OCI-LY1 (cell line): ENCODE measurements around the gene TCF4.

ENCODE experiments used
- H2AFZ ChIP-seq: fragments of 200-600 bp; sonication (generic), shearing (Covaris generic); 2 replicates; pipeline ENCODE4 v1.6.0; 2014; ENCODE audit warnings: antibody characterized with exemption, mild to moderate bottlenecking, low read length
- H3F3A ChIP-seq: fragments of 200-600 bp; sonication (generic), shearing (Covaris generic); 2 replicates; pipeline ENCODE4 v1.6.0; 2014; ENCODE audit warnings: mild to moderate bottlenecking, antibody characterized with exemption, low read length, moderate library complexity; ENCODE audit not compliant: insufficient read depth
- H3K27ac ChIP-seq: fragments of 200-600 bp; sonication (generic); 2 replicates; pipeline ENCODE4 v1.5.1; 2014; ENCODE audit warnings: low read length, mixed run types, mild to moderate bottlenecking, low read depth; ENCODE audit not compliant: poor library complexity, severe bottlenecking
- H3K27me3 ChIP-seq: fragments of 200-600 bp; sonication (generic); 2 replicates; pipeline ENCODE4 v1.6.0; 2014; ENCODE audit warnings: antibody characterized with exemption, mild to moderate bottlenecking, low read length, moderate library complexity; ENCODE audit not compliant: insufficient read depth
- H3K36me3 ChIP-seq: fragments of 200-600 bp; sonication (generic); 2 replicates; pipeline ENCODE4 v1.6.1; 2014; ENCODE audit warnings: mild to moderate bottlenecking, antibody characterized with exemption, low read length, moderate library complexity, mixed read lengths; ENCODE audit not compliant: insufficient read depth
- H3K4me1 ChIP-seq: fragments of 200-600 bp; sonication (generic); 2 replicates; pipeline ENCODE4 v1.5.1; 2014; ENCODE audit warnings: mild to moderate bottlenecking, low read length, moderate library complexity; ENCODE audit not compliant: insufficient read depth, severe bottlenecking
- H3K4me2 ChIP-seq: fragments of 200-600 bp; sonication (generic), shearing (Covaris generic); 2 replicates; pipeline ENCODE4 v1.6.1; 2014; ENCODE audit warnings: low read length
- H3K4me3 ChIP-seq: fragments of 200-600 bp; sonication (generic); 2 replicates; pipeline ENCODE4 v1.5.1; 2014; ENCODE audit warnings: low read length, low read depth, mild to moderate bottlenecking, mixed read lengths; ENCODE audit not compliant: poor library complexity, severe bottlenecking
- H3K79me2 ChIP-seq: fragments of 200-600 bp; shearing (Covaris generic); 2 replicates; pipeline ENCODE4 v1.6.1; 2016; ENCODE audit warnings: mixed run types, low read length, mixed read lengths; ENCODE audit not compliant: insufficient read depth
- H3K9ac ChIP-seq: fragments of 200-600 bp; sonication (generic), shearing (Covaris generic); 2 replicates; pipeline ENCODE4 v1.6.1; 2014; ENCODE audit warnings: mild to moderate bottlenecking, low read length, mixed read lengths
- H3K9me2 ChIP-seq: fragments of 200-600 bp; sonication (generic), shearing (Covaris generic); 2 replicates; pipeline ENCODE4 v1.6.1; 2014; ENCODE audit warnings: low read depth, mild to moderate bottlenecking, low read length, mixed read lengths
- H3K9me3 ChIP-seq: fragments of 200-600 bp; shearing (Covaris generic); 2 replicates; pipeline ENCODE4 v1.6.1; 2014; ENCODE audit warnings: low read length, mixed read lengths
- H4K20me1 ChIP-seq: fragments of 200-600 bp; sonication (generic), shearing (Covaris generic); 2 replicates; pipeline ENCODE4 v1.6.0; 2016; ENCODE audit warnings: mild to moderate bottlenecking, low read length; ENCODE audit not compliant: insufficient read depth
- CTCF ChIP-seq: fragments of 200-600 bp; sonication (generic), shearing (Covaris generic); IDR thresholded peaks from 2 replicates; pipeline ENCODE4 v1.5.1; 2017; ENCODE audit warnings: mild to moderate bottlenecking, antibody characterized with exemption, low read length, moderate library complexity, mixed read lengths
- EZH2 ChIP-seq: fragments of 200-600 bp; sonication (generic), shearing (Covaris generic); IDR thresholded peaks from 2 replicates; pipeline ENCODE4 v1.8.0; 2017; ENCODE audit warnings: borderline replicate concordance, mixed run types, mild to moderate bottlenecking, antibody characterized with exemption, low read length, moderate library complexity, mixed read lengths

TCF4 gene

DNA sequence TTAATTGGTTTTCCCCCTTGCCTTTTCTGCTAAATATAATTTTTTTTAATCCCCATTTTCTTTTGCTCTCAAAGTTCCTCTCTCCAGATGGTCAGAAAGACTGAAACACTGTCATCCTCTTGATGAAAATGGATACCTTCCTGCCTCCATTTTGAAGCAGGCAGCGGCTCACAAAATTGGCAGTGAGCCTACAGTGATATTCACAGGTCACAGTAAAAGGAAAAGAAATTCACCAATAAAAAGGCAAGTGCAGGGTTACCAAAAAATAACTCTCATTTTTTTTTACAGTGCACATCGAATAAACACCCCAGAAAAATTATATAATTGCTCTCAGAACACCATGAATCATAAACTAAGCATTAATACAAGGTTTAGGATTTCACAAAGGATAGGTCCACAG is 307.5 kb downstream of the TCF4 start:
- Histone ChIP-seq H3K9ac (no peak overlapping the region), H3K4me2 (no peak overlapping the region), H3K36me3 (peaks cover 35% of the 10 kb centered on the region), H3K4me3 (no peak overlapping the region), H3K79me2 (peaks cover 27% of the 10 kb centered on the region), H3K27ac (no peak overlapping the region), H4K20me1 (no peaks in the 10 kb centered on the region), H3K9me3 (no peaks in the 10 kb centered on the region), H3F3A (no peaks in the 10 kb centered on the region), H3K27me3 (no peaks in the 10 kb centered on the region), H3K9me2 (no peaks in the 10 kb centered on the region), H3K4me1 (no peaks in the 10 kb centered on the region), H2AFZ (no peak overlapping the region)
- no peak for TF ChIP-seq EZH2
- no peak for TF ChIP-seq CTCF

DNA sequence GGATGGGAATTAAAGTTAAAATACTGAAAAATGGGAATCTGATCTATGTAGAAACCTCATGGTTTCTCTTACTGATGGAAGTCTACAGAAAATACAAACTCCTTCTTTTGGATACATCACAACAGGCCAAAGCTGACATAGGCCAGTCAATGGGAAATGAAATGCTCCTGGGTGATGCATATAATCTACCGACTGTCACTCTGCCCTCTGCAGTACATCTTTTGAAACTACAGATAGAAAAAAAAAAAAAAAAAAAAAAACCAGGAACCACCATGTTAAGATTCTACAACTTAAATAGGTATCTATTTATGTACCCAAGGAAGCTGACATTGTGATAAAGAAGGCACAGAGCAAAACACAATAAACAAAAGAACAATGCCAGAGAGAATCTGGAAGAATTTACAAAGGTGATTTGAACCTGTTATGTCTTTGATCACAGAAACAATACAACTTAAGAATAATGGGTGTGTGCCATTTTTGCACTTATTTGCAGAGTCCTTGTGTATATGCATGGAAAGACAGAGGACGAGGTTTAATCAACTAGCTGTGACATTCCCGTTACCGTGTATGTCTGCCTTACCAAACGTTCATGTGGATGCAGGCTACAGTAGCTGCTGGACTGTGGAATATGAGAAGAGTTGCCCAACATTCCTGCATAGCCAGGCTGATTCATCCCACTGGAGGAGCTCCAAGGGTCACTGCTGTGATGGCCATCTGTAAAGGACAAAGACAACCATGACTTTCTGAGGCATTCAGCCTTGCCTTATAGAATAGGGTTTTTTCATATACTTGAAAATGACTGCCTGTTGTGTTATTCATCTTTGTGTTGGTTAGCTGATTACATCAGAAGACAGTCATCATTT is 312.7 kb downstream of the TCF4 start:
- no peak overlapping the region for H3K4me2 ChIP-seq
- TF ChIP-seq CTCF (peak; percentile 26; the same call in 1 of the 2 replicates), EZH2 (no peak)
- H3K79me2 ChIP-seq = no peaks in the 10 kb centered on the region; the same call in 1 of the 2 replicates
- no peak overlapping the region for H3K9ac ChIP-seq
- no peaks in the 10 kb centered on the region for H3K27me3 ChIP-seq
- H2AFZ ChIP-seq = no peak overlapping the region
- H4K20me1 ChIP-seq = no peaks in the 10 kb centered on the region
- peaks cover 7% of the 10 kb centered on the region for H3K4me1 ChIP-seq
- H3K27ac ChIP-seq = no peak overlapping the region
- H3K4me3 ChIP-seq = no peak overlapping the region
- no peaks in the 10 kb centered on the region for H3K9me3 ChIP-seq
- H3K36me3 ChIP-seq = peaks cover 86% of the 10 kb centered on the region
- no peaks in the 10 kb centered on the region for H3K9me2 ChIP-seq
- 0 out of 2 replicates have a peak, but pooled peaks cover 5% of the 10 kb centered on the region for H3F3A ChIP-seq

DNA sequence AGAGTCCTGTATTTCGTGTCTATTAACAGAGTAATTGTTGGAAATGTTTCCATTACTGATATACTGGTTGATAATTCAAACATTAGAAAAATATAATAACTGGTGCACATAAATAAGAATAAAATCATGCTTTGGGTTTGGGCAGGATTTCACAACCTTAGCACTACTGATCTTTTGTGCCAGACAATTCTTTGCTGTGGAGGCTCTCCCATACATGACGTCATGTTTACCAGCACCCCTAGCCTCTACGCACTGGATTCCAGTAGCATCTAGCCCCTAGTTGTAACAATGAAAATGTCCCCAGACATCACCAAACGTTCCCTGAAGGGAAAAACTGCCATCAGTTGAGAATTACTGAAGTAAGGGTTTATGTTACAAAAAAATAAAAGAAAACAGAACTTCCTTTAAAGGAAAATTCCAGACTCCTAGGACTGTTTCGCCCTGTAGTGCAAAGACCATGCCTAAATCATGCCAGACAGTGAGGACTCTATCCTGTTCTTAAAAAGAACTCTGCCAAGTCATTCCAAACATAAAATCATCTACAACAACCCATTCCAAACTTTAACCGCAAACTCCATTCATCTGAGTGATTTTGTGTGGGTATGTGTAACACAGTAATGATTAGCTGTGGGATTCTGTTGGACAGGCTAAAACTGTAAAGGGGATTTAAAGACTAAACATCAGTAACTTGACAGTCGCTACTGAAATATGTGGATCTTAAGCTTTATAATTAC is 315.3 kb downstream of the TCF4 start:
- Histone ChIP-seq H4K20me1 (no peaks in the 10 kb centered on the region), H3K79me2 (no peaks in the 10 kb centered on the region), H3K4me2 (no peak overlapping the region), H3K4me1 (peaks cover 33% of the 10 kb centered on the region), H3K4me3 (no peak overlapping the region), H3K36me3 (peaks cover 92% of the 10 kb centered on the region), H3K9me3 (no peaks in the 10 kb centered on the region), H3K9me2 (no peaks in the 10 kb centered on the region), H3K27me3 (no peaks in the 10 kb centered on the region), H3F3A (0 out of 2 replicates have a peak, but pooled peaks cover 8% of the 10 kb centered on the region), H2AFZ (no peak overlapping the region), H3K9ac (no peak overlapping the region), H3K27ac (no peak overlapping the region)
- TF ChIP-seq EZH2 = no peak
- no peak for TF ChIP-seq CTCF
